GM21786 (cell line): Measurements from ENCODE around the gene PRRG4.
"Not testable (repeated sequence)": the region's sequence is repeated elsewhere in the genome, so short reads cannot be mapped to it uniquely, and the experiment has no call there.

Experiments used
- ATAC-seq: cut with Tn5 transposase; IDR thresholded peaks from one replicate; pipeline ENCODE4 v1.9.1; 2021; ENCODE audit not compliant: unreplicated experiment

PRRG4 gene

GRCh38 chr11:32884770-32885384, 55.1 kb downstream of the PRRG4 start:
- ATAC-seq, result no peak

- no peak for ATAC-seq
These were observed 55.8 kb downstream of the PRRG4 start for GRCh38 chr11:32885556-32885955.

GRCh38 chr11:32886180-32886579, 56.5 kb downstream of the PRRG4 start:
- ATAC-seq, result no peak

- ATAC-seq, result not testable (repeated sequence)
These were observed 58.1 kb downstream of the PRRG4 start for GRCh38 chr11:32887707-32888383.

- ATAC-seq, result not testable (repeated sequence)
These were observed 58.6 kb downstream of the PRRG4 start for GRCh38 chr11:32888384-32888710.

- ATAC-seq, result no peak
These were observed 59.1 kb downstream of the PRRG4 start for GRCh38 chr11:32888805-32889204.

- no peak for ATAC-seq
These were observed 61.3 kb downstream of the PRRG4 start for GRCh38 chr11:32890843-32891656.

GRCh38 chr11:32891657-32892354, 62.1 kb downstream of the PRRG4 start:
- ATAC-seq, result no peak

GRCh38 chr11:32892355-32893092, 62.8 kb downstream of the PRRG4 start, which contains the start of gene QSER1:
QSER1 (plus strand) TSS chr11:32892811; CDS start chr11:32893126, 315 bp downstream.
- ATAC-seq, result peak; percentile 57

- no peak for ATAC-seq
These were observed 63.3 kb downstream of the PRRG4 start for GRCh38 chr11:32893093-32893342.

- peak; percentile 28 for ATAC-seq
These were observed 63.8 kb downstream of the PRRG4 start for GRCh38 chr11:32893343-32894148.

GRCh38 chr11:32894149-32894827, 64.6 kb downstream of the PRRG4 start:
- no peak for ATAC-seq

- no peak for ATAC-seq
These were observed 65.2 kb downstream of the PRRG4 start for GRCh38 chr11:32894921-32895320.

- no peak for ATAC-seq
These were observed 65.7 kb downstream of the PRRG4 start for GRCh38 chr11:32895471-32895870.

- no peak for ATAC-seq
These were observed 67.4 kb downstream of the PRRG4 start for GRCh38 chr11:32897103-32897502.

GRCh38 chr11:32899438-32899837, 69.7 kb downstream of the PRRG4 start:
- peak; percentile 90 for ATAC-seq

- ATAC-seq, result no peak
These were observed 72.5 kb downstream of the PRRG4 start for GRCh38 chr11:32902089-32902665.

GRCh38 chr11:32905028-32905667, 75.4 kb downstream of the PRRG4 start:
- ATAC-seq, result no peak
